Putamen (tissue), 1 donor: ENCODE measurements around the gene KCNIP3.
"Not testable (repeated sequence)": the region's sequence is repeated elsewhere in the genome, so short reads cannot be mapped to it uniquely, and the experiment has no call there.

Experiments
- DNase-seq: peaks from one replicate; pipeline ENCODE4 v3.0.0-alpha.2; 2016; ENCODE audit warnings: low spot score

Gene KCNIP3

DNA sequence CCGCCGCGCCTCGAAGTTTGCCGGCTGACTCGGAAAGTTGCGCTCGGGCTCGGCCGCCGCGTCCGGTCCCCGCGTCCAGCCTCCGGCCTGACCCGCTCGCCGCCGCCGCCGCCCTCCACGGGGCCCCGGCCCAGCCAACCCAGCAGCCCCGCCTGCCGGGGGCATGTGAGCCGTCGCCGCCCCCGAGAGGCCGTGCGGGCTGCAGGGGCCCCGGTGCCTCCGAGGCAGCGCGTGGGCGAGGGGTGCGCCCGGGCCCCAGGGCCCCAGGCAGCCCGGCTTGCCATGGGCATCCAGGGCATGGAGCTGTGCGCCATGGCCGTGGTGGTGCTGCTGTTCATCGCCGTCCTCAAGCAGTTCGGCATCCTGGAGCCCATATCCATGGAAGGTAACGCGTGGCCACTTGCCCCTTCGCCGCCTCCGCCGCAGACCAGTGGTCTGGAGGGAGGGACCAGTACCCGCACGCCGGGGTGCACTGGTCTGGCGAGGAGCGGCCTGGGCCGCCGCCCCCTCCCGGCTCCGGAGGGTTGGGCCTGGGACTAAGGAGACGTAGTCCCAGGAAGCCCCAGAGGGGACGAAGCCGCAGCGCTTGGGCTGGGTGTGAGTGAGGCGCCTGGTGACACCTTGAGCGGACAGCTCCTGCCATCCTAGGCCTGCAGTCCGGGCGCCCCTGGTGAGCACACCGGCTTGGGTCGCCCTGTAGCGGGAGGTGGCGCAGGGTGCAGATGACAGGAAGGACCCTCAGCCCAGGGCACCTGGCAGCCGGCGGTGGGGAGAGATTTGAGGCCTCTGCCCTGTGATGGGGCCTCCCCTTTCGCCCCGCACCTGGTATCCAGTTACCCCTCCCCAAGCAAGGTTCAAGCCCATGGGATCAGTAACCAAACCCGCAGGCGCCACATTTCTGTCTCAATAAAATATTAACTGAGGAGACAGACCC, 49.9 kb downstream of the KCNIP3 start:
- DNase-seq = no peak

DNA sequence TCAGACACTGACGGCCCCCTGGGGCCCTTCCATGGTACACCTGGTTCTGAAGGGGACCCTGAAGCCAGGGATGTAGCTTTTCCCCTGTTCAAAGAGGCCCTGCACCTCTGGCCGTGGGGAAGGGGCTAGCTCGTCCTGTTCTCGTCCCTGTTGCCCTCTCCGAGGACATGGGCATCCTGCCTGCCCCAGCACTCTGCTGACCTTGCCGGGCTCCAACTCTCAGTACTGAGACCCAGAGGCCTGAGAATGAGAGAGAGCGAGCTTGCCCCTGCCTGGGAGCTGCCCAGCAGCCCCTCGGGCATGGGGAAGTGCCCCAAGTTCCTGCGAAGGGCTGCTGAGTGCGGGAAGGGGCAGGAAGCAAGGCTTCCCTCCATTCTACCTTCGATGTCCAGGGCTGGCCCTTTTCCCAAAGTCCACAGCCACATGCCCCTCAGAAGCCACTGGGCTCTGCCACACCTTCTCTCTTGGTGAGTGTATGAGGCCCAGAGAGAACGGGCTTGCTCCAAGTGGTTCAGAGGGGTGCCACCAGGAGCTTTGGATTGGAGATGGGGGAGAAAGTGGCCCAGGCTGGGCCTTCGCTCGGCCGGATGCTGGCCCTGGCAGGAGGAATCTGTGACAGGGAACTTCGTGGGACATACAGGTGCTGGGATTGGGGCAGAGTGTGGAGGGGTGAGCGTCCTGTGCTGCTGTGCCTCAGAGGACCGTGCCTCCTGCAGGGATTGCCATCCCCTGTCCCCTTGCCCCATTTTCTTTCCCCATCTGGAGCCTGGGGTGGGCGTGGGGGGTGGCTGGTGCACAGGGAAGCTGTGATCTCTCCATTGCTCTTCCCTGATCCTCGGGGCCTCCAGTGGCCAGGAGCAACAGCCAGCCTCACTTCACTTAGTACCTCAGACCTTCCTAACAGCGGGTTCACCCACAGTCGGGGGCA, 50.8 kb downstream of the KCNIP3 start:
- no peak for DNase-seq

DNA sequence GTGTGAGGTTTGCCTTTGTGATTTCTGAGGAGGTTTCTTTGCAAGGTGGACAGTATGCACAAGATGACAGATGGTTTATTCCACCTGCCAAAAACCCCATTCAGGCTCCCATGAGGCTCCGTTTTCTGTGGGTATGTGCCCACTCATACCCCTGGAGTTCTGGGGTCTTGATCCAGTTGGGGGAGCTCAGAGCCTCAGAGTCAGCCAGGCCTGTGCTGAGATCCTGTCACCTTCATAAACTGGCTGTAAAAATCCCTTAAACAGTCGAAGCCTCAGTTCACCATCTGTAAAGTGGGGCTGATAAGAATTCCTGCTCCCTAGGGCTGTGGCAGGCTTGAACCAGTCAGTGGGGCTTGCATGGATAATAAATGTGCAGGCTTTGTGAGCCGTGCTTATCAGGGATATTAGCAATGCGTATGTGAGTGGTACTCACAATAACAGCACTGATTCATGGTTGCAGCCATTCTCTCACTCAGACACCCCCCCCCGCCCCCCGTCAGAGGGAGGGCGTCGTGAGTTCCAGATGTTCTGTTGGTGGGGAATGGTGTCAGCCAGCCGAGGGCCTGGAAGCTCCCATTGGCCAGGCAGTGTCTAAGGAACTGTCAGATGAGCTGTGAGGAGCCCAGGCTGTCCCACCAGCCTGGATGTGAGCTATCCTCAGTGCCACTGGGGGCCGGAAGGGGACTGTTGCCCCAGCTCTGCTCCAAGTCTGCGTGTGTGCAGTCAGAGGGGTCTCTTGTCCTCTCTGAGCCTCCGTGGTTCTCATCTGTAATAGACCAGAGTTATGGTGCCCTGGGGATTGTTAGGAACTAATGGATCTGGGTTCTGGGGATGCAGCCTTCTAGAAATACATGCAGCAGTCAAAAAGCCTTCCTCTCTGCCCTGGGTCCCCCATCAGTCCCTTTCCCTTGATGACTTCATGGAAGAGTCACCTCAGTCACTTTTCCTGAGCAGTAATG, 51.7 kb downstream of the KCNIP3 start:
- no peak for DNase-seq

DNA sequence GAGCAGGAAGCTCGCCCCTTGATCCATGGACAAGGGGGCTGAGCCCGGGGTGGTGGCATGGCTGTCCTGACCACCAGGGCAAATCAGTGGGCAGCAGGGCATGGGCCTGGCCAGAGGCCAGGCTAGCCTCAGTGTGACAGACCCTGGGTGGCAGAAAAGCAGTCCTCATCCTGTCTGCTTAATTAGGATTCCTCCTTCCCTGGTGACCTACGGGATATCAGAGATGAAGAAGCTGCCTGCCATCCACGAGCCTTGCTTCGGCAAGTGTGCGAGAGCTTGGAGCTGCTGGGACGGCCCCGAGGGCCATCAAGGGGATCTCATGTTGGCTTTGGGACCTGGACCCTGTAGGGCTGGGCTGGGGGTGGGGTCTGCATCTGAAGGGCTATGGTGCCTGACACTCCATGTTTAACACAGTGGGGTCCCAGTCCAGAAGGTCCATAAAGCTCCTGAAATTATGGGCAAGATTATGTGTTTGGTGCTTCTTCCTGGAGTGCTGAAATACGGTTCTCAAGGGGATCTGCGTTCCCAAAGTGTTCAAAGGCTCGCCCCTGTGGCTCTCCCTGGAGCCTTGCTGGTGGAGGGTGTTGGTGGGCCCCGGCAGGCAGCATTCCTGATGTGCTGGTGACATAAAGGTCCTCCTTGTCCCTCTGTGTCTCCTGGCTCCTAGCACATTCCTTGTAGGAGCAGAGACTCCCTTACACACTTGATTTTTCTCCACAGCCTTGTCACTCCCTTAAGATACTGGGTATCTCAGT, 52.6 kb downstream of the KCNIP3 start:
- no peak for DNase-seq

DNA sequence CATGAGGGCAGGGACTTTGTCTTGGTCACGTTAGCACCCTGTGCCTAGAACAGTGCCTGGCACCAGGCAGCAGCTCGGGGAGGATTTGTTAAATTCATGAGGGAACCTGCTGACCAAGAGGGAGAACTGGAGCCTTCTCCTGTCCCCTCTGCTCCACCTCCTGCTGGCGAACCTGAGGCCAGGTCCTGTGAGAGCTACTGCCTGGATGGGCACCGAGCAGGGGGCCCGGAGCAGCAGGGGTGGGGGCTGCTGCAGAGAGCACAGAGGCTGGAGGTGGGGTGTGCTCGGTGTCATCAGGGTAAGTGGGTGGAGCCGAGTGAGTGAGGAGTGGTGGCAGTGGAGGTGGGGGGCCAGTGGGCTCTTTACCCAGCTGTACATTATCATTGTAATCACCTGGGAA, 53.2 kb downstream of the KCNIP3 start:
- DNase-seq = no peak

DNA sequence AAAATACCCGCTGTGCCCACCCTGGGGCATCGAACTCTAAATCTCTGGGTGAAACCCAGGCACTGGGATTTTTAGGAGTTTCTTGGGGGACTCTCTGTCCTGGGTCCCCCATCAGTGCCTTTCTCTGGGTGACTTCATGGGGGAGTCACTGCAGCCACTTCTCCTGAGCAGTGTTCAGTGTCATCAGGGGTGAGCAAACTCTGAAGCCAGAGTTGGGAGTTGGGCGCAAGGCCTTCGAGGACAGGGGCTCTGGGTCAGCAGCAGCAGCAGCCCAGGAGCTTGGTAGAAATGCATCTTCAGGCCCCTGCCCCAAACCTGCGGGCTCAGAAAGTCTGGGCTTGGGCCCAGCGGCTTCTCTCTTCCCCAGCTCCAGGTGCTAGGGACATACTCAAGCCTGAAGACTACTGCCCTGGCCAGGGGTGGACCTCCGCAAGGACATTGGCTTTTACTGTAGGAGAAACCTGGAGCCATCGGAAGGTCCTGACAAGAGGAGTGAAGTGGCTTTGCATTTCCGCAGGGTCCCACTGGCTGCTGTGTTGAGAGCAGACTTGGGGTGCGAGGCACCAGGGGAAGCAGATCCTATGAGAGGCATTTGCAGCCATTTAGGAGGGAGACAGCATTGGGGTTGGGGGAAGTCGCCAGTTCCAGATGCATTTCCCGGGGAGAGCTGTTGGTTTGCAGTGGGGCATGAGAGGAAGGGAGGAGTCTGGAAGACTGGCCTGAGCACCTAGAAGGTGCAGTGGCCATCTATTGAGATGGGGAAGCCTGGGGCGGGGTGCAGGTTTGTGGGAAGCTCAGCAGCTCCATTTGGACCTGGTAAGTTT, 53.8 kb downstream of the KCNIP3 start:
- no peak for DNase-seq

DNA sequence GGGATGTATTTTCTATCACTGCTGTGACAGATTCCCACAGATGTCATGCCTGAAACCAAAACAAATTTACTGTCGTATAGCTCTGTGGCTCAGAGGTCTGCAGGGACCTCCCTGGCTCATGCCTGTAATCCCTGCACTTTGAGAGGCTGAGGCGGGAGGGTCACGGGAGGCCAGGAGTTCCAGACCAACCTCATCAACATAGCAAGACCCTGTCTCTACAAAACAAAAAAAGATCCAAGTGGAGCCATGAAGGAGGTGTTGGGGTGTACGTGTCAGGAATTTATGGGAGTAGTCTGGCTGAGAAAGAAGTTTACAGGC, 54.4 kb downstream of the KCNIP3 start:
- DNase-seq = no peak

DNA sequence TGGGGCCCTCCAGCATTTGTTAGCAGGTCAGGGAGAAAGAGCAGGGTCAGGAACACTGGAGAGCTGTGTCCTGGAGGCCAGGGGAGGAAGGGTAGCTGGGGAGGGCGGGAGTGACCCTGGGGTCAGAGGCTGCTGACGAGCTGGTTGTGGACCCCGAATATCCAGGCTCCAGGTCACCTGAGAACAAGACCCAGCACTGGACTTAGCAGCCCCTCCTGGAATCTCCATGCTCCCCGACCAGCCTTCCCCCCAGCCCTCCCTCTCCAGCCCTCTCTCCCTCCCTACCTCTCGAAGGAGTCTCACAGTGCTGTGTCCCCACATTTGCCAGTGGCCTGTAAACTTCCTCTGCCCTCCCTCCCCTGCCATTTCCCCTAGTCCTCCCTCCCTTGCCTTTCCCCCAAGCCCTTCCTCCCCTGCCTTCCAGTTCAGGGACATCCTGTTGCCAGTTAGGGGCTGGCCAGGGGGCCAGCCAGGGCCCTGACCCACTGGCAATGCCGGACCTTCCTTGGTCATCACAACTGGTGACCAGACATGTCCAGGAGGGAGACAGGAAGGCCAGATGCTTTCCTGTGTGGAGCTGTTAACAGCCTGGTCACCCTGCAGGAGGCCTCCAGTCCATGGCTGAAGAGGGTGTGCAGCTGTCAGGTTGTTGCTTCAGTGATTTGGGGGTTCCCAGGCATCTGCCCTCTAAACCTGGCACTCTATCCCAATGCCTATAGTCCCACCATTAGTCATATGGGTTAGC, 55.3 kb downstream of the KCNIP3 start:
- no peak for DNase-seq

DNA sequence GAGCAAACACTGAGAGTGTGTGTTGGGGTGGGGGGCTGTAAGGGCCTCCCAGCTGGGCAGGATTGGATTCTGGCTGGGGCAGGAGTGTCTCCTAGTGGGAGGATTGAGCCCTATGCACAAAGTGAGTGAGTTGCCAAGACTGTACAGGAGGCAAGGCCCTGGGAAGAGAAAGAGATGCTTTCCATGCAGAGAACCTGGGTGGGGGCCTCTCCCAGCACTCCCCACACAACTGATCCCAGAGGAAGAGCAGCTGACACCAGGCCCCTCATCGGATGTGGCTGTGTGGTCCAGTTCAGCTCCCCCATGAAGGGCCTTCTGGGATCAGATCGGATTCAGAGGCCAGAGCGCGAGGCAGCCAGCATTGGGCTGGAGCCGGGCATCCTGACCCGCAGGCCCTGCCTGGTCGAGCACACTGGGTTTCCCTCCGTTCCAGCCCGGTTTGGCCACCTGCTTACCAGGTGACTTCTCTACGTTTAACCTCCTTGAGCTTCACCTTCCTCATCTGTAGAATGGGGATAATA, 56.0 kb downstream of the KCNIP3 start:
- DNase-seq = no peak

DNA sequence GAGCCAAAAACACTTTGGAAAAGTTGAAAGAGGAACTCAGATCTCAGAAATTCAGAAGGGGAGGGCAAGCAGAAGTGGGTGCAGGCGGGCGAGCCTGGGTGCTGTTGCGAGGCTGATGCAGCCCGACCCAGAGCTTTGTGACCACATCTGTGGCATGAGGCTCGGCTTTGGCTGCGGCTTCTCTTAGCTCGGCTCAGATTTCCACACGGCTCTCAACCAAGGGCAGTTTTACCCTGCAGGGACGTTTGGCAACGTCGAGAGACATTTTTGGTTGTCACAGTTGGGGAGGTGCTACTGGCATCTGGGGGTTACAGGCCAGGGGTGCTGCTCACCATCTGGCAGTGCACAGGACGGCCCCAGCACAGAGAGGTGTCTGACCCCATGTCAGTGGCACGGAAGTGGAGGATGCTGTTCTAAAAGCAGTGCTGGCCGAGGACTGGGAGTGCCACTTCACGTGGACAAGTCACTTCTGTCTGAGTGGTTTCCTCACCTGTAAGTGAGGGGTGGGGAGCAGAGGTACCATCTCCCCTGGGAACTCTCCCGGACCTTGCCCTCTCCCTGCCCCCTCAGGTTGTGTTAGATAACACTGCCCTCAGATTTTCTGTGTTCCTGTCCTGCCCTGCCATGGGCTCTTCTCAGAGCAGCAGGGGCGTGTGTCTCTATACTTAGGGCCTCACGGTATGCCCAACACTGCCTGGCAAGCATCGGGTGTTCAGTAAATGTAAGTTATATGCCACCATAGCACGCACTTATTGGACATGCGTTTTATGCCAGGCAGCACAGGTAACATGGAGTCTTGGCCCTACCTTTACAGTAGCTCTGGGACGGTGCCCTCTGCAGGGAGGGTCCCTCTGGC, 56.7 kb downstream of the KCNIP3 start:
- DNase-seq = no peak

DNA sequence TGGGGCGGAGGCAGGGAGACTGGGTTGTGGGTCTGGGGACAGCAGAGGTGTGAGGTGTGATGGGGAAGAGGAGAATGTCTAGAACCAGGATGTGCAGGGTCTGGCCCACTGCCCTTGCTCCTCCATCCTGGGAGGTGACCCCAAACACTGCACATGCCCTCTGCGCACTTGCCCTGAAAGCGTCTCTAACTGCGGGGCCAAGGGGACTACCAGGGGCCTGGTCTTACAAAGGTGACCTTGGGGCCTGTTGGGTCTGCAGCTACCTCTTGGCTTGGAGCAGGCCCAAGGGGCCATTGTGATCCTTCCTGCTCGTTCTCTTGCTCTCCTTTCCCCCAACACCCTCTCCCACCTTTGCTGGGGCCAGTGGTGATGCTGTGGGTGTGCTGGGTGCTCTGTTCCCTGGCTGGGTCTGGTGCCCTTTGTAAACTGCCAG, 57.3 kb downstream of the KCNIP3 start:
- DNase-seq = no peak

DNA sequence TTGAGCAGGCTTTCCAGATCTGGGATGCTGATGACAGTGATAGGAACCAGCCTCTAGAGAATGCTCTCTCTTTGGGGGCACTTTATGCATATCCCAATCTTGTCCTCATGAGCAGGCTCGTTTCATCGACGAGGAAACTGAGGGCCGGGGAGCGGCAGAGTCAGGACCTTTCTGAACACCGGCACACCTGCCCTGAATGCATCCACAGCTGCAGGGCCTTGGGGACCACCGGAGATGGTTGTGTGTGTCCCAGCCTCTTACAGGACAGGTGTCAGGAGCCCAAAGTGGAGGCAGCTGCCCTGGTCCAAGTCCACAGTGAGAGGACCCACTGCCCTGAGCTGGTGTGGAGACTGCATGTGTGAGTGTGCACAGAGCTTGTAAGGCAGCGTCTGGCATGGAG, 57.8 kb downstream of the KCNIP3 start:
- no peak for DNase-seq

DNA sequence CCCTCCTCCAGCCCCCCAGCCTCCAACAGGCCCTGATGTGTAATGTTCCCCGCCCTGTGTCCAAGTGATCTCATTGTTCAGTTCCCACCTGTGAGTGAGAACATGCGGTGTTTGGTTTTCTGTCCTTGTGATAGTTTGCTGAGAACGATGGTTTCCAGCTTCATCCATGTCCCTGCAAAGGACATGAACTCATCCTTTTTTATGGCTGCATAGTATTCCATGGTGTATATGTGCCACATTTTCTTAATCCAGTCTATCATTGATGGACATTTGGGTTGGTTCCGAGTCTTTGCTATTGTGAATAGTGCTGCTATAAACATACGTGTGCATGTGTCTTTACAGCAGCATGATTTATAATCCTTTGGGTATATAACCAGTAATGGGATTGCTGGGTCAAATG, 58.3 kb downstream of the KCNIP3 start:
- not testable (repeated sequence) for DNase-seq

DNA sequence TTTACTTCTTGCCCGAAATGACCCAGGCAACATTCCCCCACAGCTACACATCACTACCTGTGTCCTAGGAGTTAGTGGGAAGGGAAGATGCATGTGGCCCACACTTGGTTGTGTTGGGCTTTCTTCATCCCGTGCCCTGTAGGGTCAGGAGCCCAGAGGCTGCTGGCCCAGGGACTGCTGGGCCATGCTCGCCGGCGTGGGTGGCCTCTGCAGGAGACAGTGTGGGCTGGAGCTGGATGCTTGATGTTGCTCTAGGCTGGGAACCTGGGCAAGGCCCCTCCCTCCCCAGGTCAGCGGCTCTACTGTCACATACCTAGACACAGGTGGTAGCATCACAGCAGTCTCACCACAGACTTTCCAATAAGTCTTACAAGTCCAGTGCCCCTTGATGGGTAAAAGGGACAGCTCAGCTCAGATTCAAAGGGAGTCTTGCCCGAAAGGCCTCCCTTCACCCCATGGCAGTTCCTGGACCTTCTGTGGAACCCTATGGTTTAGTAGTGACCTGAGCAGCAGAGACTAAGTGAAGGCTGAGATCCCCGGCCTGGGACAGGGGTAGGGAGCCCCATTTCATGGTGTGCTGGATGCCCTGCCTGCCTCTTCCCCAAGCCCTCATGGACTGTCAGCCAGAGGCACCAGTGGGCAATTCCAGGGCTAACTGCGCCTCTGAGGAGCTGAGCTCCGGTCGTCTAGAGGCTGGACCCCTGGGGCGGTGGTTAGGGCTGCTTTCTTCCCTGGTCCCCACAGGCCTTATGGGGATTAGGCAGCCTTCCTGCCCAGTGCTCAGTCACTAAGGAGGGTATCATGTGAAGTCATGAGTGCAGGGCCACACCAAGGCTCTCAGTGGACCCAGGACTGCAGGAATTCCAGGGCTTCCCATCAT, 59.9 kb downstream of the KCNIP3 start:
- no peak for DNase-seq

DNA sequence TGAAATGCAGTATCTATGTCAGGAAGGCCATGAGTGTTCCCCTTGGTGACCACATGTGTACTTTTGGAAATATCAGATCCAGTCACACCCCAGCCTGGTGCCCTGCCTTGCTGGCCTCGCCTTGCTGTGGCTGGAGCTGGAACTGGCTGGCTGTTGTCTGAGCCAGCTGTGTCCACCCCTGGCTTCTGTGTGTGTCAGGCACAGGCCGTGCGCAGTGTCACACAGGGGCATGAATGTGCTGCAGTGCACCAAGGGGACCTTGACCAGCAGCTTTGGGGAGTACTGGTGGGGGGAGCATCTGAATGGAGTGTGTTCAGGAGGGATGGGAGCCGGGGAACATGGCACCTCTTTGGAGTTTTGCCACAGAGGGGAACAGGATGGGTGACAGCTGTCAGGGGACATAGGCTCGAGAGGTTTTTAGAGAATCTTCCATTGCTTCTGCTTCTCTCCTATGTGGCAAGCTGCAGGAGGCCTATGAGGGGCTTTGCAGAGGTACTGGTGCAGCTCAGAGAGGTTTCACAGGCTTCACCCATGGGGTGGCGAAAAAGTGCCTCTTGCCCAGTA, 60.7 kb downstream of the KCNIP3 start:
- DNase-seq = no peak

DNA sequence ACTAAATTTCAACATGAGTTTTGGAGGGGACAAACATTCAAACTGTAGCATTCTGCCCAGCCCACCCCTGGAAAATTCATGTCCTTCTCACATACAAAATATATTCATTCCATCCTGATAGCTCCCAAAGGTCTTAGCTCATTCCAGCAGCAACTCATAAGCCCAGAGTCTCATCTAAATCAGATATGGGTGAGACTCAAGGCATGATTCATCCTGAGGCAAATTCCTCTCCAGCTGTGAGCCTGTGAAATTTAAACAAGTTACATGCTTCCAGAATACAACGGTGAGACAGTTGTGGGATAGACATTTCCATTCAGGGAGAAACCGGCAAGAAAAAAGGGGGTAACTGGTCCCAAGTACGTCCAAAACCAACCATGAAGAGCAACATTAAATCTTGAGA, 61.9 kb downstream of the KCNIP3 start:
- no peak for DNase-seq

DNA sequence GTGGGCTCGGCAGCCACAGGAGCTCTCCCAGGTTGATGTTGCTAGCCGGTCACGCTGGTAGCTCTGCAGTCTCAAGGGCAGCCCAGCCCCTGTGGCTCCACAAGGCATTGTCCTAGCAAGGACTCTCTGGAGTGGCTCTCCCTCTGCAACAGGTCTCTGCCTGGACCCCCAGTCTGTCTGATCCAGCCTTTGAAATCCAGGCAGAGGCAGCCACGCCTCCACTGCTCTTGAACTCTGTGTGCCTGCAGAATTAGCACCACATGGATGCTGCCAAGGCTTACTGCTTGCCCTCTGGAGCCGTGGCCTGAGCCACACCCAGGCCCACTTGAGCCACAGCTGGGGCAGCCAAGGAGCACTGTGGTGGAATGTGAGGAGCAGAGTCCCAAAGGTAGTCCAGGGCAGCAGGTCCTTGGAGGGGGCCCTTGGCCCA, 62.4 kb downstream of the KCNIP3 start:
- DNase-seq = no peak
